Astrocyte (in vitro differentiated cells and primary cell): ENCODE results near the gene FXR2.
"Not testable (repeated sequence)": the region's sequence is repeated elsewhere in the genome, so short reads cannot be mapped to it uniquely, and the experiment has no call there.

Experiments
- EZH2 ChIP-seq: IDR thresholded peaks from 2 replicates; pipeline ENCODE4 v1.6.1; 2012; ENCODE audit warnings: mild to moderate bottlenecking, low read length, inconsistent platforms; ENCODE audit not compliant: insufficient read depth
- TF ChIP-seq, protein P1 (sequence below): IDR thresholded peaks from 2 replicates; pipeline ENCODE4 v1.5.1; 2011; ENCODE audit warnings: low read depth, mild to moderate bottlenecking, inconsistent platforms, low read length, moderate library complexity; ENCODE audit not compliant: insufficient read depth

DNA sequence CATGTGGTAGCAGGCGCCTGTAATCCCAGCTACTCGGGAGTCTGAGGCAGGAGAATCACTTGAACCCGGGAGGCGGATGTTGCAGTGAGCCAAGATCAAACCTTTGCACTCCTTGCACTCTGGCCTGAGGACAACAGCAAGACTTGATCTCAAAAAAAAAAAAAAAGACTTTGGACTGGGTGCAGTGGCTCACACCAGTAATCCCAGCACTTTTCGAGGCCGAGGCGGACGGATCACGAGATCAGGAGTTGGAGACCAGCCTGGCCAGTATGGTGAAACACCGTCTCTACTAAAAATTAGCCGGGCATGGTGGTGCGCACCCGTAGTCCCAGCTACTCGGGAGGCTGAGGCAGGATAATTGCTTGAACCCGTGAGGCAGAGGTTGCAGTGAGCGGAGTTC lies 11.1 kb upstream of the FXR2 start:
- TF ChIP-seq, protein P1, sequence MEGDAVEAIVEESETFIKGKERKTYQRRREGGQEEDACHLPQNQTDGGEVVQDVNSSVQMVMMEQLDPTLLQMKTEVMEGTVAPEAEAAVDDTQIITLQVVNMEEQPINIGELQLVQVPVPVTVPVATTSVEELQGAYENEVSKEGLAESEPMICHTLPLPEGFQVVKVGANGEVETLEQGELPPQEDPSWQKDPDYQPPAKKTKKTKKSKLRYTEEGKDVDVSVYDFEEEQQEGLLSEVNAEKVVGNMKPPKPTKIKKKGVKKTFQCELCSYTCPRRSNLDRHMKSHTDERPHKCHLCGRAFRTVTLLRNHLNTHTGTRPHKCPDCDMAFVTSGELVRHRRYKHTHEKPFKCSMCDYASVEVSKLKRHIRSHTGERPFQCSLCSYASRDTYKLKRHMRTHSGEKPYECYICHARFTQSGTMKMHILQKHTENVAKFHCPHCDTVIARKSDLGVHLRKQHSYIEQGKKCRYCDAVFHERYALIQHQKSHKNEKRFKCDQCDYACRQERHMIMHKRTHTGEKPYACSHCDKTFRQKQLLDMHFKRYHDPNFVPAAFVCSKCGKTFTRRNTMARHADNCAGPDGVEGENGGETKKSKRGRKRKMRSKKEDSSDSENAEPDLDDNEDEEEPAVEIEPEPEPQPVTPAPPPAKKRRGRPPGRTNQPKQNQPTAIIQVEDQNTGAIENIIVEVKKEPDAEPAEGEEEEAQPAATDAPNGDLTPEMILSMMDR = not testable (repeated sequence)
- not testable (repeated sequence) for TF ChIP-seq EZH2
